SK-N-MC (cell line): ENCODE data around the gene GNPTAB.

Source experiments
- EZH2 ChIP-seq: fragments of 200-600 bp; sonication (generic); IDR thresholded peaks from one replicate; pipeline ENCODE4 v1.6.1; 2017; ENCODE audit warnings: antibody characterized with exemption
- FOXP2 ChIP-seq: optimal IDR thresholded peaks from 2 replicates; pipeline ENCODE3; 2011; ENCODE audit warnings: mild to moderate bottlenecking, moderate library complexity; ENCODE audit not compliant: insufficient read depth; ENCODE audit errors: extremely low read length, control extremely low read depth
- POLR2AphosphoS5 ChIP-seq: IDR thresholded peaks from 2 replicates; pipeline ENCODE4 v1.6.1; 2012; ENCODE audit warnings: mild to moderate bottlenecking, low read depth, low read length, borderline replicate concordance

DNA sequence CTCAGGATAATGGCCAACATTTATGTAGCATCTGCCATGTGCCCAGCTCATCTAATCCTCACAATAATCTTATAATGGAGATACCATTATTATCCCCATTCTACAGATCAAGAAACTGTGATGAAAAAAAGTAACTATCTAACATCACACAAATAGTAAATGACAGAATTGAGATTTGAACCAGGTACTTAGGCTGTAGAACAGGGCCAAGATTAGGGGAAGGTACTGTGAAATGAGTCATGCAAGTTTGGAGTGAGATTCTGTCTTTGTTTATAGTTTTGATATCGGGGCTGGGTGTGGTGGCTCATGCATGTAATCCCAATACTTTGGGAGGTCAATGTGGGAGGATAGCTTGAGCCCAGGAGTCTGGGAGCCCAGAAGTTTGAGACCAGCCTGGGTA, 1.3 kb upstream of the GNPTAB start:
- TF ChIP-seq EZH2: no peak
- no peak for TF ChIP-seq POLR2AphosphoS5
- no peak for TF ChIP-seq FOXP2
